A673 (cell line): ENCODE measurements around the gene RIMS4.

Experiments used
- EZH2 ChIP-seq: fragments of 200-600 bp; sonication (generic); IDR thresholded peaks from 2 replicates; pipeline ENCODE4 v1.6.1; 2017; ENCODE audit warnings: borderline replicate concordance, low read depth, mild to moderate bottlenecking, mixed read lengths, antibody characterized with exemption, low read length; ENCODE audit not compliant: poor library complexity, severe bottlenecking
- TF ChIP-seq, protein P1 (sequence below): fragments of 300-800, 200-600 bp; sonication (generic); conservative IDR thresholded peaks from 2 replicates; pipeline ENCODE4 v1.5.1; 2017; ENCODE audit warnings: low read depth, mild to moderate bottlenecking, antibody characterized with exemption, low read length, moderate library complexity, mixed read lengths

DNA sequence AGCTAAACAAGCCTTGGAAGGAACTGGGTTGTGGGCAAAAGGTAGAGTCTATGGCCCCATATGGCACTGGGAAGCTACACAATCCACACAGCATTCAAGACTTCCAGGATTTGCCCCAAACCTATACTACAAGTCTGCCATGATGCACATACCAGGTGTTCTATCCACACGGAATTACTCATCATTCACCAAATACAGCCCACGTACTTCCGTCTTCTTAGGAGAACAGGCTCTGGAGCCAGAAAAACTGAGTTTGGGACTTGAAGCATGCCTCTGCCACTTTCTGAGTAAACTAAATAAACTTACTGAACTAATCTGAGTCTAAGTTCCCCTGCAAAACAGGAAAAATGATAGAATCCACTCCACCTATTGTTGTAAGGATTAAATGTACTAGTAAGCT lies 28.6 kb downstream of the RIMS4 start:
- TF ChIP-seq, protein P1, sequence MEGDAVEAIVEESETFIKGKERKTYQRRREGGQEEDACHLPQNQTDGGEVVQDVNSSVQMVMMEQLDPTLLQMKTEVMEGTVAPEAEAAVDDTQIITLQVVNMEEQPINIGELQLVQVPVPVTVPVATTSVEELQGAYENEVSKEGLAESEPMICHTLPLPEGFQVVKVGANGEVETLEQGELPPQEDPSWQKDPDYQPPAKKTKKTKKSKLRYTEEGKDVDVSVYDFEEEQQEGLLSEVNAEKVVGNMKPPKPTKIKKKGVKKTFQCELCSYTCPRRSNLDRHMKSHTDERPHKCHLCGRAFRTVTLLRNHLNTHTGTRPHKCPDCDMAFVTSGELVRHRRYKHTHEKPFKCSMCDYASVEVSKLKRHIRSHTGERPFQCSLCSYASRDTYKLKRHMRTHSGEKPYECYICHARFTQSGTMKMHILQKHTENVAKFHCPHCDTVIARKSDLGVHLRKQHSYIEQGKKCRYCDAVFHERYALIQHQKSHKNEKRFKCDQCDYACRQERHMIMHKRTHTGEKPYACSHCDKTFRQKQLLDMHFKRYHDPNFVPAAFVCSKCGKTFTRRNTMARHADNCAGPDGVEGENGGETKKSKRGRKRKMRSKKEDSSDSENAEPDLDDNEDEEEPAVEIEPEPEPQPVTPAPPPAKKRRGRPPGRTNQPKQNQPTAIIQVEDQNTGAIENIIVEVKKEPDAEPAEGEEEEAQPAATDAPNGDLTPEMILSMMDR = no peak
- TF ChIP-seq EZH2 = no peak
